Suppressor macrophage (primary cell): Measurements from ENCODE around the gene HECTD4.

Experiments
- DNase-seq, 4 experiments: peaks; one replicate each; pipeline ENCODE4 v3.0.0-alpha.2; 2020 to 2022

The HECTD4 gene

GRCh38 chr12:112317481-112317880 lies 64.8 kb downstream of the HECTD4 start:
- no peak for DNase-seq

- no peak for DNase-seq
These were observed 67.2 kb downstream of the HECTD4 start for GRCh38 chr12:112314981-112315380.

- DNase-seq, result no peak
These were observed 72.4 kb downstream of the HECTD4 start for GRCh38 chr12:112309797-112310196.

- no peak for DNase-seq
These were observed 73.6 kb downstream of the HECTD4 start for GRCh38 chr12:112308652-112309051.

- DNase-seq, result no peak
These were observed 74.1 kb downstream of the HECTD4 start for GRCh38 chr12:112308161-112308560.

GRCh38 chr12:112307317-112308011 lies 74.8 kb downstream of the HECTD4 start:
- DNase-seq, result no peak

- no peak for DNase-seq
These were observed 76.3 kb downstream of the HECTD4 start for GRCh38 chr12:112305951-112306350.

- DNase-seq, result no peak
These were observed 77.8 kb downstream of the HECTD4 start for GRCh38 chr12:112304436-112304835.

- no peak for DNase-seq
These were observed 78.4 kb downstream of the HECTD4 start for GRCh38 chr12:112303799-112304198.

- DNase-seq, result peak in 2 of 4 experiments; percentile 8
These were observed 79.2 kb downstream of the HECTD4 start for GRCh38 chr12:112303004-112303403.

- DNase-seq, result no peak
These were observed 82.5 kb downstream of the HECTD4 start for GRCh38 chr12:112299704-112300103.

GRCh38 chr12:112297188-112297587 lies 85.0 kb downstream of the HECTD4 start:
- no peak for DNase-seq

- no peak for DNase-seq
These were observed 86.0 kb downstream of the HECTD4 start for GRCh38 chr12:112296183-112296582.

GRCh38 chr12:112294793-112295192 lies 87.4 kb downstream of the HECTD4 start:
- peak; percentile 5 to 28 (median 14) for DNase-seq

- DNase-seq, result no peak
These were observed 93.6 kb downstream of the HECTD4 start for GRCh38 chr12:112288638-112289037.

- no peak for DNase-seq
These were observed 96.4 kb downstream of the HECTD4 start for GRCh38 chr12:112285600-112286401.

- no peak for DNase-seq
These were observed 98.7 kb downstream of the HECTD4 start for GRCh38 chr12:112283546-112283945.

- DNase-seq, result no peak
These were observed 99.3 kb downstream of the HECTD4 start for GRCh38 chr12:112282920-112283319.

- no peak for DNase-seq
These were observed 106.4 kb downstream of the HECTD4 start for GRCh38 chr12:112275836-112276235.

- no peak for DNase-seq
These were observed 107.0 kb downstream of the HECTD4 start for GRCh38 chr12:112275207-112275606.

GRCh38 chr12:112270673-112271072 lies 111.6 kb downstream of the HECTD4 start:
- DNase-seq, result no peak

- DNase-seq, result no peak
These were observed 115.8 kb downstream of the HECTD4 start for GRCh38 chr12:112266473-112266872.

GRCh38 chr12:112261559-112261958 lies 120.7 kb downstream of the HECTD4 start:
- DNase-seq, result no peak

- DNase-seq, result no peak
These were observed 123.3 kb downstream of the HECTD4 start for GRCh38 chr12:112258926-112259325.
